Loucy (cell line): ENCODE results near the gene PAPPA2.

ENCODE experiments used
- H2AFZ ChIP-seq: fragments of 200-600 bp; sonication (generic); 2 replicates; pipeline ENCODE4 v1.6.0; 2016; ENCODE audit warnings: antibody characterized with exemption, mild to moderate bottlenecking, low read length, moderate library complexity
- H3F3A ChIP-seq: fragments of 200-600 bp; 2 replicates; pipeline ENCODE4 v1.6.0; 2016; ENCODE audit warnings: antibody characterized with exemption, low read depth, mild to moderate bottlenecking
- H3K27me3 ChIP-seq: fragments of 200-600 bp; sonication (generic); 2 replicates; pipeline ENCODE4 v1.6.1; 2014; ENCODE audit warnings: low read length, mild to moderate bottlenecking; ENCODE audit not compliant: insufficient read depth, poor library complexity, severe bottlenecking
- H3K36me3 ChIP-seq: fragments of 200-600 bp; sonication (generic); 2 replicates; pipeline ENCODE4 v1.6.1; 2016; ENCODE audit warnings: low read length; ENCODE audit not compliant: insufficient read depth
- H3K4me1 ChIP-seq: fragments of 200-600 bp; sonication (generic); 2 replicates; pipeline ENCODE4 v1.5.1; 2014; ENCODE audit warnings: low read length, mild to moderate bottlenecking; ENCODE audit not compliant: insufficient read depth, poor library complexity, severe bottlenecking
- H3K4me2 ChIP-seq: fragments of 200-600 bp; sonication (generic); 2 replicates; pipeline ENCODE4 v1.6.0; 2014; ENCODE audit warnings: antibody characterized with exemption, low read length, low read depth, mild to moderate bottlenecking; ENCODE audit not compliant: poor library complexity, severe bottlenecking
- H3K4me3 ChIP-seq: fragments of 200-600 bp; sonication (generic); 2 replicates; pipeline ENCODE4 v1.5.1; 2014; ENCODE audit warnings: low read length, mild to moderate bottlenecking, mixed read lengths; ENCODE audit not compliant: poor library complexity, severe bottlenecking
- H3K79me2 ChIP-seq: fragments of 200-600 bp; sonication (generic); 2 replicates; pipeline ENCODE4 v1.6.1; 2014; ENCODE audit warnings: low read length; ENCODE audit not compliant: insufficient read depth
- H3K9ac ChIP-seq: fragments of 200-600 bp; sonication (generic); 2 replicates; pipeline ENCODE4 v1.6.0; 2014; ENCODE audit warnings: mild to moderate bottlenecking, low read depth, low read length, moderate library complexity; ENCODE audit not compliant: poor library complexity, severe bottlenecking
- H3K9me2 ChIP-seq: fragments of 200-600 bp; sonication (generic); replicated peaks from 2 replicates; pipeline ENCODE4 v1.6.1; 2016; ENCODE audit warnings: low read depth, low read length, mixed read lengths
- H3K9me3 ChIP-seq: fragments of 200-600 bp; sonication (generic); 2 replicates; pipeline ENCODE4 v1.6.1; 2014; ENCODE audit warnings: mild to moderate bottlenecking, antibody characterized with exemption, low read length, low read depth; ENCODE audit not compliant: insufficient read depth
- H4K20me1 ChIP-seq: fragments of 200-600 bp; sonication (generic); 2 replicates; pipeline ENCODE4 v1.6.0; 2014; ENCODE audit warnings: antibody characterized with exemption, low read length, mild to moderate bottlenecking; ENCODE audit not compliant: insufficient read depth, poor library complexity, severe bottlenecking
- EZH2phosphoT487 ChIP-seq: fragments of 200-600 bp; IDR thresholded peaks from 2 replicates; pipeline ENCODE4 v1.6.1; 2018; ENCODE audit warnings: antibody characterized with exemption, mild to moderate bottlenecking, moderate library complexity, borderline replicate concordance
- TF ChIP-seq, protein P1 (sequence below): fragments of 200-600 bp; sonication (generic); conservative IDR thresholded peaks from 2 replicates; pipeline ENCODE4 v1.5.1; 2014; ENCODE audit warnings: mild to moderate bottlenecking, antibody characterized with exemption, low read length

Gene PAPPA2

GRCh38 chr1:176811511-176812288 is 348.7 kb downstream of the PAPPA2 start:
- Histone ChIP-seq H3K79me2 (no peaks in the 10 kb centered on the region), H3K9me3 (no peaks in the 10 kb centered on the region), H3K4me3 (no peak overlapping the region), H4K20me1 (no peaks in the 10 kb centered on the region), H3F3A (no peaks in the 10 kb centered on the region), H3K27me3 (no peaks in the 10 kb centered on the region), H3K36me3 (no peaks in the 10 kb centered on the region), H3K9me2 (no peaks in the 10 kb centered on the region), H3K4me1 (no peaks in the 10 kb centered on the region), H3K9ac (no peak overlapping the region), H2AFZ (no peak overlapping the region), H3K4me2 (no peak overlapping the region)
- TF ChIP-seq EZH2phosphoT487: no peak
- TF ChIP-seq, protein P1, sequence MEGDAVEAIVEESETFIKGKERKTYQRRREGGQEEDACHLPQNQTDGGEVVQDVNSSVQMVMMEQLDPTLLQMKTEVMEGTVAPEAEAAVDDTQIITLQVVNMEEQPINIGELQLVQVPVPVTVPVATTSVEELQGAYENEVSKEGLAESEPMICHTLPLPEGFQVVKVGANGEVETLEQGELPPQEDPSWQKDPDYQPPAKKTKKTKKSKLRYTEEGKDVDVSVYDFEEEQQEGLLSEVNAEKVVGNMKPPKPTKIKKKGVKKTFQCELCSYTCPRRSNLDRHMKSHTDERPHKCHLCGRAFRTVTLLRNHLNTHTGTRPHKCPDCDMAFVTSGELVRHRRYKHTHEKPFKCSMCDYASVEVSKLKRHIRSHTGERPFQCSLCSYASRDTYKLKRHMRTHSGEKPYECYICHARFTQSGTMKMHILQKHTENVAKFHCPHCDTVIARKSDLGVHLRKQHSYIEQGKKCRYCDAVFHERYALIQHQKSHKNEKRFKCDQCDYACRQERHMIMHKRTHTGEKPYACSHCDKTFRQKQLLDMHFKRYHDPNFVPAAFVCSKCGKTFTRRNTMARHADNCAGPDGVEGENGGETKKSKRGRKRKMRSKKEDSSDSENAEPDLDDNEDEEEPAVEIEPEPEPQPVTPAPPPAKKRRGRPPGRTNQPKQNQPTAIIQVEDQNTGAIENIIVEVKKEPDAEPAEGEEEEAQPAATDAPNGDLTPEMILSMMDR: no peak

DNA sequence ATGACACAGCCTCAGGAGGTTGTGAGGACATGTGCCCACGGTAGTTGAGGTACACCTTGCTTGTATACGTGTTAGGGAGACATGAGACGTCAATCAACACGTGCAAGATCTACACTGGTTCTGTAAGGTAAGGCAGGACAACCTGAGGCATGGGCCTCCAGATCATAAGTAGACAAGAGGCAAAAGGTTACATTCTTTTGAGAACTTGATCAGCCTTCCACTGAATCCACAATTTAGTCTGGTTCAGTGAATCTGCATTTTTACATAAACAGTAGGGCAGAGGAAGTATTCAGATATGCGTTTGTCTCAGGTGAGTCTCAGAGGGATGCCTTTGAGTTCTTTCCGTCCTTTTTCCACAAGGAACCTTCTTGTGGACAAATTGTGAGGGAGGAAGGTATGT is 352.6 kb downstream of the PAPPA2 start:
- no peak for TF ChIP-seq EZH2phosphoT487
- TF ChIP-seq, protein P1: no peak
- Histone ChIP-seq H2AFZ (no peak overlapping the region), H3K27me3 (no peaks in the 10 kb centered on the region), H3K4me2 (no peak overlapping the region), H3K9me3 (no peaks in the 10 kb centered on the region), H3K9me2 (no peaks in the 10 kb centered on the region), H4K20me1 (no peaks in the 10 kb centered on the region), H3K36me3 (no peaks in the 10 kb centered on the region), H3F3A (no peaks in the 10 kb centered on the region), H3K79me2 (no peaks in the 10 kb centered on the region), H3K4me3 (no peak overlapping the region), H3K4me1 (no peaks in the 10 kb centered on the region), H3K9ac (no peak overlapping the region)

DNA sequence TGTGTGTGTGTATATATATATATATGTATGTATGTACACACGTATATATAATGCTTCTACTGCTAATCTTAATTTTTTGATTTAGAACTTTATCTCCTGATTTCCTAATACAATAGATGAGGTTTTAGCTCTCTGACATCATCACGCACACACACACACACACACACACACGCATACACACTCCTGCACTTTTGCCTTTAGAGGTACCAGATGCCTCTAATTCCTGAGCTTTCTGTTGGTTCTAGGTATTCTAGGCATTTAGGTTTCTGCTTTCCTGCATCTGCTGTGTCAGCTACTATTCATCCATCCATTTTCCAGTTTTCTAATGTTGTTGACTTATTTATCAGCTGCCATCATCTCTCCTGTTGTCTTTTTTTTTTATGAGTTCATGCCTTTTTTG is 353.3 kb downstream of the PAPPA2 start:
- no peaks in the 10 kb centered on the region for H3K36me3 ChIP-seq
- H3K9me3 ChIP-seq: no peaks in the 10 kb centered on the region
- TF ChIP-seq EZH2phosphoT487: no peak
- TF ChIP-seq, protein P1: no peak
- H3K4me2 ChIP-seq: no peak overlapping the region
- no peak overlapping the region for H3K9ac ChIP-seq
- H3K27me3 ChIP-seq: no peaks in the 10 kb centered on the region
- no peaks in the 10 kb centered on the region for H3K4me1 ChIP-seq
- H3K9me2 ChIP-seq: no peaks in the 10 kb centered on the region
- no peaks in the 10 kb centered on the region for H3K79me2 ChIP-seq
- no peaks in the 10 kb centered on the region for H4K20me1 ChIP-seq
- H2AFZ ChIP-seq: no peak overlapping the region
- H3F3A ChIP-seq: no peaks in the 10 kb centered on the region
- H3K4me3 ChIP-seq: no peak overlapping the region
